K562 (cell line): ENCODE data around the gene ETFBKMT. TPM values are rescaled to one million over a fixed set of nuclear protein-coding genes. Genes with fewer than 3 reads are reported as not detected.
A peak's percentile ranks its signal among the peaks of the same experiment; 100 is the strongest.

ENCODE experiments used
- MXD1 ChIP-seq: fragments of 250-450 bp; sonication (Bioruptor Pico); IDR thresholded peaks from 2 replicates; pipeline ENCODE4 v1.8.0; 2021; ENCODE audit warnings: borderline replicate concordance, mild to moderate bottlenecking, moderate library complexity; ENCODE audit not compliant: poor library complexity, severe bottlenecking
- MYC ChIP-seq, 2 experiments: fragments of 250-450 bp in 1 of 2; sonication (Bioruptor Pico) in 1 of 2; IDR thresholded peaks; 2 replicates each; pipeline versions ENCODE4 v1.5.1 to v1.6.1; 2012 to 2021; ENCODE audit warnings: low read depth in 2 of 2, borderline replicate concordance in 1 of 2, improper control_type of control experiment in 1 of 2, low read length in 1 of 2, mild to moderate bottlenecking in 1 of 2, moderate library complexity in 1 of 2
- SRSF3 ChIP-seq: fragments of 200-400 bp; formaldehyde crosslinking; IDR thresholded peaks from 2 replicates; pipeline ENCODE4 v1.6.1; 2016; ENCODE audit warnings: mild to moderate bottlenecking, low read length, moderate library complexity; ENCODE audit not compliant: insufficient read depth
- TCF7 ChIP-seq: sonication (generic); IDR thresholded peaks from 2 replicates; pipeline ENCODE4 v1.6.1; 2016; ENCODE audit warnings: antibody characterized with exemption, borderline replicate concordance
- WHSC1 ChIP-seq: IDR thresholded peaks from one replicate; pipeline ENCODE4 v1.6.1; 2012; ENCODE audit warnings: low read length, control low read depth, inconsistent platforms
- XRCC5 ChIP-seq: fragments of 200-400 bp; formaldehyde crosslinking; IDR thresholded peaks from 2 replicates; pipeline ENCODE4 v1.6.1; 2017; ENCODE audit warnings: low read depth, mild to moderate bottlenecking, low read length
- ZNF318 ChIP-seq, 2 experiments: fragments of 450-650 bp; IDR thresholded peaks; 2 replicates each; pipeline ENCODE4 v1.6.1; 2016; ENCODE audit warnings: mild to moderate bottlenecking in 2 of 2, borderline replicate concordance in 1 of 2, low read depth in 1 of 2, moderate library complexity in 1 of 2
- ZNF431 ChIP-seq: sonication (generic); formaldehyde crosslinking; IDR thresholded peaks from 2 replicates; pipeline ENCODE4 v1.8.0; 2022; ENCODE audit warnings: mild to moderate bottlenecking, missing genetic modification reagents
- ZNF518B ChIP-seq: fragments of 250-450 bp; sonication (Bioruptor Pico); IDR thresholded peaks from 2 replicates; pipeline ENCODE4 v1.5.0; 2021; ENCODE audit warnings: mild to moderate bottlenecking, moderate library complexity
- ZNF589 ChIP-seq: fragments of 200-800 bp; sonication (Bioruptor generic); IDR thresholded peaks from 2 replicates; pipeline ENCODE4 v1.6.1; 2016; ENCODE audit warnings: low read depth, missing genetic modification characterization, missing compliant biosample characterization
- ZNF766 ChIP-seq: fragments of 200-800 bp; sonication (Bioruptor generic); conservative IDR thresholded peaks from 2 replicates; pipeline ENCODE4 v1.6.1; 2016; ENCODE audit warnings: missing genetic modification characterization, missing compliant biosample characterization
- polyA plus RNA-seq, 8 experiments: library from polyadenylated mRNA; depleted of rRNA in 4 of 8; stranded (reverse) in 5 of 8; unstranded in 3 of 8; fragments of >200 nt; fragmentation: Nextera tagmentation in 2 of 8; fragmentation: Illumina TruSeq in 1 of 8; extraction: Ambion mirVana in 2 of 8; extraction: Trizol in 1 of 8; gene quantifications; 2 replicates each; pipeline versions ENCODE4 v1.2.1 to v1.2.3, GENCODE V29; 2011 to 2014; ENCODE audit warnings: inconsistent platforms in 1 of 8, missing spikeins in 1 of 8
- total RNA-seq, 7 experiments: library from RNA; depleted of rRNA in 6 of 7; stranded (reverse); fragments of >200 nt in 6 of 7; fragmentation: Illumina TruSeq in 2 of 7; extraction: Trizol in 2 of 7; gene quantifications; 2 replicates each; pipeline versions ENCODE4 v1.2.1 to v1.2.3, GENCODE V29; 2011 to 2021; ENCODE audit warnings: low replicate concordance in 1 of 7

The ETFBKMT gene
- total and polyA plus RNA-seq, 9 of the 15 experiments (the other 6 are each of a cell fraction or from before 2014, with no cell fraction given) = 0.18 to 1.7 (median 0.96) TPM

GRCh38 chr12:31715283-31715825 is 55.9 kb downstream of the ETFBKMT start (continued):
- peak in 1 of 2 experiments; percentile 69; a peak in 1 of 4 replicates for TF ChIP-seq ZNF318 (IDR thresholded peaks at IDR 0.05; ENCODE audit: borderline replicate concordance in 1 of 2, low read depth in 1 of 2)
- TF ChIP-seq ZNF589 = peak; percentile 64; the same call in 1 of the 2 replicates
- no peak for TF ChIP-seq MXD1
- TF ChIP-seq ZNF518B (CRISPR knock-in tag) = no peak
- TF ChIP-seq XRCC5 = no peak
- no peak for TF ChIP-seq TCF7
- TF ChIP-seq ZNF766 (CRISPR knock-in tag) = peak; percentile 78
- TF ChIP-seq SRSF3 = no peak
- TF ChIP-seq MYC (IDR thresholded peaks at IDR 0.05; ENCODE audit: low read depth, low read length) = peak; percentile 80
- TF ChIP-seq MYC (CRISPR knock-in tag; IDR thresholded peaks at IDR 0.05; ENCODE audit: borderline replicate concordance, low read depth) = peak; percentile 44; the same call in 1 of the 2 replicates
- no peak for TF ChIP-seq WHSC1
- no peak for TF ChIP-seq ZNF431 (CRISPR knock-in tag)
